RPMI8226 (cell line): ENCODE measurements around the gene HVCN1.
A peak's percentile ranks its signal among the peaks of the same experiment; 100 is the strongest.
"Not testable (repeated sequence)": the region's sequence is repeated elsewhere in the genome, so short reads cannot be mapped to it uniquely, and the experiment has no call there.

Experiments
- DNase-seq: peaks from one replicate; pipeline ENCODE4 v3.0.0-alpha.2; 2015

The HVCN1 gene, protein sequence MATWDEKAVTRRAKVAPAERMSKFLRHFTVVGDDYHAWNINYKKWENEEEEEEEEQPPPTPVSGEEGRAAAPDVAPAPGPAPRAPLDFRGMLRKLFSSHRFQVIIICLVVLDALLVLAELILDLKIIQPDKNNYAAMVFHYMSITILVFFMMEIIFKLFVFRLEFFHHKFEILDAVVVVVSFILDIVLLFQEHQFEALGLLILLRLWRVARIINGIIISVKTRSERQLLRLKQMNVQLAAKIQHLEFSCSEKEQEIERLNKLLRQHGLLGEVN

DNA sequence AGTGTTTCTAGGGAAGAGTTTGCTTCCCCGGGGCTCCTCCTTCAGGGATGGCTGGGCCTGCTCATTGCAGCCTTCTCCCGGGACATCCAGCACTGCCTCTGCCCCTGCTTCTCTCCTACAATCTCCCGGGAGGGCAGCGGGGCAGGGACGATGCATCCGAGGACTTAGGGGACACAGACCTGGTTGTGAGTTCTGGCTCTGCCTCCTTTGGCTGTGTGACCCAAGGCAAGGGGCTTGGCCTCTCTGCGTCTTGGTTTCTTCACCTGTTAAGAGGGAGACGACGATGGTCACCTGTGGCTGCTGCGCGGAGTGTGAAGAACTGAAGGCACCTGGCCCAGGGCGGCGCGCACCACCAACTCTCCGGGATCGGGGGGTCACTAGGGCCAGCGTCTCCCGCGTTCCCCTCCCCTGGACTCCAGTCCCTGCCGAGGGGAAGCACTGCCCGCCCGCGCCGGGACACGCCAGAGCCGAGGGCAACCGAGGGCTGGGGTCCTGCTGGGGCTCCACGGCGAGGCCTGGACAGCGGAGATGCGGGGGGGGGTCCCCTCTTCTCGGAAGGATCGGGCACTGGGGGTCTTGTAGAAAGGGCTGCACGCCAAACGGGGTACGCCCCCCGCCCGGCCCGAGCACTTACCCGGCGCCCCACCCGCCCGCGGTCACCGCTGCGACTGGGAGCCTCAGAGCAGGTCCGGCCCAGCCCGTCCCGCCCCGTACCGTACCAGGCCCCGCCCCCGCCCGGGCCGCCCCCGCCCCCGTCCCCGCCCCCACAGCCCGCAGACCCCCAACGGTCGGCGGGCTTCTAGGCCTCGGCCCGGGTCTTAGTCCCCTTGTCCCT lies at the start of gene HVCN1:
Gene HVCN1 (minus strand): TSS at position 670 of the 835 bp plus-strand sequence. CDS start 5,870 bp downstream, outside the sequence.
- no peak for DNase-seq

DNA sequence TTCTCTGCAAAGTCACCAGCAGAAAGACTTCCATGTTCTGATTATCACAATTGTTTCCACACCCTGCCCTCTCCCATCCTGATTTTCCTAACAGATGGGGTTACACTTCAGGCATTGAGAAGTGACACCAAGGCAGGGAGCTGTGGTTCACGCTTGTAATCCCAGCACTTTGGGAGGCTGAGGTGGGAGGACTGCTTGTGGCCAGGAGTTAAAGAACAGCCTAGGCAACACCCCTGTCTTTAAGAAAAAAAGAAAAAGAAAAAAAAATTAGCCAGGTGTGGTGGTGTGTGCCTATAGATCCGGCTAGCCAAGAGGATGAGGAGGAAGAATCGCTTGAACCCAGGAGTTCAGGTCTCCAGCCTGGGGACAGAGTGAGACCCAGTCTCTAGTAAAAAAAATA lies 48.6 kb upstream of the HVCN1 start:
- no peak for DNase-seq

DNA sequence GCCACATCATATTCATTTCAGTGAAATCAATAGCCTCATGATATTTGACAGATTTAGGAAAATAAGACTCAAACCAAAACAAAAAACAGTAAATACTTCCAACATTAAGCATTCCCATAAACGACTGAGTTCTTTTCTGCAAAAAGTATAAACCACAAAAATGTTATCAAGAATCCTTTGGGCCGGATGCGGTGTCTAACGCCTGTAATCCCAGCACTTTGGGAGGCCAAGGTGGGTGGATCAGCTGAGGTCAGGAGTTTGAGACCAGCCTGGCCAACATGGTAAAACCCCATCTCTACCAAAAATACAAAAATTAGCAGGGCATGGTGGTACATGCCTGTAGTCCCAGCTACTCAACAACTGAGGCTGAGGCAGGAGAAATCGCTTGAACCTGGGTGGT lies 48.1 kb upstream of the HVCN1 start:
- DNase-seq: not testable (repeated sequence)

DNA sequence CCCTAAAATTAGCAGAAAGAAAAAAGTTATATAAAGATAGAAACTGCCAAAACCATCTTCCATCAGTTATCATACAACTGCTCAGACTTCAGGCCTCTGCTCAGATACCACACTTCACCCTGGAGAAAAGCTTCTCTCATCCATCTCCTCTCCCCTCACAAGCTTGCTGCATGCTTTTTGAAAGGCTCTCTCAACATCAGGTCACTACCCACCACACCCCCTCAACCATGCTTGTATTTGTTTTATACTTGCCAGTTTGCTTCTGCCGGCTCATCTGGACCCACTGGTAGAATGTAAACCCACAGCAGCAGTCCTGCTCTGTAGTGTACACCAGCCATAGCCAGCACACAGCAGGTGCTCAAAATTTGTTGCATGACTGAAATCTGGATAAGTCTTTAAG lies 45.0 kb upstream of the HVCN1 start:
- no peak for DNase-seq

DNA sequence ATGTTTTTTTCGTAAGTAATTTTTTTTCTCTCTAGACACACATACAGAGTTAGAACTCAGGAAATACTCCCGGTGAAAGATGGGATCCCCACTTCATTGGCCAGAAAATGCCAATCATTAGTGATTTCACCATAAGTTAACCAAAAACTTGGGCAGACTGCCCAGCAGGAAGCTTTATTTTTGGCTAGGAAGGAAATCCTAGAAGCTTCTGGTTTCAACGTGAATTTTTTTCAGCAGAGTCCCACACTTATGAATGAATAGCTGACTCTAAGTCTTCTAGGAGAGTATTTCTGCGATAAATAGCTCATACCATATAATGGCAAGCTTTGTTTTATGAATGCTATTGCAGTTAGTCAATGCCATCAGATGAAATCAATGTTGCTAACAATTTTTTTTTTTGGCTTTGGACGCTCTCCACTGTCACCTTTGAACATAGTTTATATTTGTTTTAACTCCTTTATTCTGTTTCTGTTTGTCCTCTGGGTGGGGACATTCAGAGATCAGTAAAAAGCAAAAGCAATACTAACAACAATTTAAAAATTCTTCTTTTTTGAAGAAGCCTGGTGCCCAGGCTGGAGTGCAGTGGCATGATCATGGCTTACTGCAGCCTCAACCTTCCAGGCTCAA lies 44.3 kb upstream of the HVCN1 start:
- no peak for DNase-seq

DNA sequence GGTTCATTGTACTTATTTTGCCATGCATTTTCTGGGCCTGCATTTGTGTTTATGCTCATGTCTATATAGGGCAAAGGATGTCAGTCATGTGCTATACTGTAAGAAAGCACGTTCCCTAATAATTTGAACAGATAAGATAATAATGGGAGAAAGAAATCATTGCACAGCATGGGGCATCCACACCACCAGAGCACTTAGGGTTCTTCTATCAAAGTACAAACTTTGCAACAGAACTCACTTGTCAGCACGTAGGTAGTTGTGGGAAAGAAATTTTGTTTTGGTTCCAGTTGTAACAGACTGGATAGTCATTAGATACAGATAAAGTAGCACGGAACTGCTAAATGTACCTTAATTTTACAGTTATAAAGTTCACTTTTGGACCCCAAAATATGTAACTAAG lies 43.7 kb upstream of the HVCN1 start:
- DNase-seq: no peak

DNA sequence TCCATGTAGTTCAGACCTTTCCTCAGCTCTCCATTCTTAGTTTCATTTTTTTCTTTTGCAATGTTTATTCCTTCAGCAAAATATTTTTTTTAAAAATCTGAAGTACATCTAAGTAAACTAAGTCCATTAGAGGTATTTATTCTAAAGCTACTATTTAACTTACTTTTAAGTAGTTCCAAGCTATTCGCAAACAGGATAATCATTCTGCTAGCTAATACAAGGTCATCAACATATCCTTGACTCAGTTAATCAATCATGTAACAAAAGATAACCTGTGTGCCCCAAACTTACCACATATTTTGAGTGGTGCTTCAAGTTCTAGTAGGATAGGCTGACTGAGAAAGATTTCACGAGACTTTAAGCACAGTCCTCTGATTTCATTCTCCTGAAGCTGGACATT lies 42.6 kb upstream of the HVCN1 start:
- no peak for DNase-seq

DNA sequence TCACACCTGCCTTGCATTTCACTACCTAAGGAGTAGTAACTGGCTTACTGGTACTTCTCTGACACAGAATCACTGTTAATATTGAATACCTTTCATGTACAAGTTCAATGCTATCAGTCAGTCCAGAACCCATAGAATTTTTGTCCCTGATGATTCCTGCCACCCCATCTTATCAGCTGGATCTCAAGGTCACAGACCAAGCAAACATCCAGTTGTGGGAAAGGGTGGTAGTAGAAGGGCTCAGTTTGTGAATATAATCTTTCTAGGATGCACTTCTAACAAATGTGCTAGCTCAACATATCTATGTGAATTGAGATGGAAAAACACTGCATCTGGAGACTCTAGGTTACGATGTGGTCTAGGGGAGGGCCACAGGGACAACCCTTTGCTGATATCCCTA lies 39.7 kb upstream of the HVCN1 start:
- DNase-seq: no peak

DNA sequence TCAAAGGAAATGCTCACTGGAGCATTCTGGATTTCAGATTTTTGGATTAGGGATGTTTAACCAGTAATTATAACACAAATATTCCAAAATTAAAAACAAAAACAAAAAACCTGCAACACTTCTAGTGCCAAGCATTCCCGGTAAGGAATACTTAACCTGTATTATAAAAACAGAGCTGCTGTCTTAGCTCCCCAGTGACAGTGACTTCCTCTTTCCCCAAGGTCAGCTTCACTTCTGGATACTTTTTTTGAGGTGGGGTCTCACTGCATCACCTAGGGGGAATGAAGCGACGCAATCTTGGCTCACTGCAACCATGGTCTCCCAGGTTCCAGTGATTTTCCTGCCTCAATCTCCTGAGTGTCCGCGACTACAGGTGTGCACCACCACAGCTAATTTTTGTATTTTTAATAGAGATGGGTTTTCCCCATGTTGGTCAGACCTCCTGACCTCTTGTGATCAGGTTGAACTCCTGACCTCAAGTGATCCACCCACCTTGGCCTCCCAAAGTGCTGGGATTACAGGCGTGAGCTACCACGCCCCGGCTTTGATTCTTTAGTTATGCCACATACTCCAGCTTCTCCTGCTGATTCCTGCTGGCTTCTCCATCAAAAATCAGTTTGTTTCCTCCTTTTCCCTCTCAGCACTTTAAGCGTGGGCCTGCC lies 37.9 kb upstream of the HVCN1 start:
- no peak for DNase-seq

DNA sequence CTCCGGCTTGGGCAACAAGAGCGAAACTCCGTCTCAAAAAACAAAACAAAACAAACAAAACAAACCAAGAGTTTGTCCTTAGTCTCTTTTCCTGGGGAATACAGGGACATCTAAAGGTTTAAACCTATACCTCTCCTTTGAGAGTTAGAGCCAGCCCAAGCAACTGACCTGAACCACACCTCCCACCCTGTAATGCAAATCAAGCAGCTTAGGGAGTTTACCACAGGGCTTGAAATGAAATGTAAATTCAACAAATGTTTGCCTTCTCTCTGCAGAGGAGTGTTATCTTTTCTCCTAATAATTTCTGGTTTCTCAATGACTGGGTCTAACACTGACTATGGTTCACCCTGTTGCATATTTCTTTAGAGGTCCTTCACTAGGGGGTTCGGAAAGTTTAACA lies 37.1 kb upstream of the HVCN1 start:
- no peak for DNase-seq

DNA sequence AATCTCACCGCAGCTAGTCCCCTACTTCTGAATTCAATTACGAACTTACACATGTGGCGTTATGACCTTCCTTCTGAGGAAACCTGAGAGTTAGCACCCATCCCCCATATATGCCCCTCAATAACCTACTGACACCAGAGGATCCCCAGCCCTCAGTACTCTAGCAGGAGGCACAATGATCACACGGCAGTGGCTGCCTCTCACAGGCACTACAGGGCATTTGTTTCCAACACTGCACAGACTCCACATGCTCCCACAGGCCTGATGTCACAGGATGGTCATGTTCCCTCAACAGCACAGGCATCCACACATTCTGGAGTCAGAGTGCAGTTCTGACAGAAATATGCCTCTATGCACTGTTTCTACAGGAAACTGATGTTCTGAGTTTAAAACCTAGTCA lies 36.4 kb upstream of the HVCN1 start:
- DNase-seq: no peak

DNA sequence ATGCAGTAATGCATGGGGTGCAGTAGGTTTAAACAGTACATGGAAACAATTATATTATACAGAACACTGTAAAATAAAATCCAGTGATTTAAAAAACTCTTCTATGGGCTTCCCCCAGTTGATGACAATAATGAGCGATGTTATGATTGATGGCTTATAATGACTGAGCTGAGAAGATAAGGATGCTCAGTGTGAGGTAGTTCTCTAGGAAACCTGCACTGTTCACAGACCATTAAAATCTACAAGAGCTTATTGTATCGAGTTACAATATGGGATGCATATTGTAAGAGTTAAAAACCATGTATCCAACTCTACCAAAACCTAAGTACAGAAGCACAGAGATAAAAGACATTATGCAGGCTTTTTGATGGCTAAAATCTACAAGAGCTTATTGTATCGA lies 34.0 kb upstream of the HVCN1 start:
- DNase-seq: not testable (repeated sequence)

DNA sequence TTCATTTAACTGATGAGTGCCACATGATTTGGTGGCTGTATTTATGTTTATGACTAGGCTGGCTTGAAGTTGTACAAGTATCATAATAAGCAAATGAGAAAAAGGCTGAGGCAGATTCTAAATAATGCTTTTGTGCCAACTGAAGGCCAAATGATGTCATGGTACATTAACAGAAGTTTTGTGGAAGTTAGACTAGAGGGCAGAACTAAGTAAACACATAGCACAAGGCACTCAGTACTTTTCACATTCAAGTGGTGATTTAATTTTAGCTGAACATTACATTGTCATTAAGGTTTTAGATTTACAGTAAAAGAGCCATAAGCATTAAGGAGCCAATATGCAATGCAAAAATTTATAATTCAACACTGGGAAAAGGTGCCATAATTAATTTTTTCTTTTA lies 32.7 kb upstream of the HVCN1 start:
- DNase-seq: no peak

DNA sequence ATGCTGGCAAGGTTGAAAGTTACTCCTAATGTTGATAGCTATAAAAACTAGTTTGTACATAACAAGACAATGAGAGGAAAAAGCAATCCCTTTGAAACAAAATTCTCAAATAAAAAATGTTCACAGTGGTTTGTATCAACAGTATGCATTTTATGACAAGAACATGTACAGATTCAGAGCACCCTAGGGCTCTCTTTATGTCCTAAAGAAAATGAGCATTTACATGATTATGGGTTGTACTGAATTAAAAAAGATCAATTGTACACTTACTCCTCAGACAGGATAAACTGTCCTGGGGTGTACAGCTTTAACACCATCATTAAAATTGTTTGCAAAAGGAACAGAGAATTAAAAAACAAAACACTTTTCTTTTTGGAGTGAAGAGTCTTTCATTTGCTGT lies 31.6 kb upstream of the HVCN1 start:
- no peak for DNase-seq

DNA sequence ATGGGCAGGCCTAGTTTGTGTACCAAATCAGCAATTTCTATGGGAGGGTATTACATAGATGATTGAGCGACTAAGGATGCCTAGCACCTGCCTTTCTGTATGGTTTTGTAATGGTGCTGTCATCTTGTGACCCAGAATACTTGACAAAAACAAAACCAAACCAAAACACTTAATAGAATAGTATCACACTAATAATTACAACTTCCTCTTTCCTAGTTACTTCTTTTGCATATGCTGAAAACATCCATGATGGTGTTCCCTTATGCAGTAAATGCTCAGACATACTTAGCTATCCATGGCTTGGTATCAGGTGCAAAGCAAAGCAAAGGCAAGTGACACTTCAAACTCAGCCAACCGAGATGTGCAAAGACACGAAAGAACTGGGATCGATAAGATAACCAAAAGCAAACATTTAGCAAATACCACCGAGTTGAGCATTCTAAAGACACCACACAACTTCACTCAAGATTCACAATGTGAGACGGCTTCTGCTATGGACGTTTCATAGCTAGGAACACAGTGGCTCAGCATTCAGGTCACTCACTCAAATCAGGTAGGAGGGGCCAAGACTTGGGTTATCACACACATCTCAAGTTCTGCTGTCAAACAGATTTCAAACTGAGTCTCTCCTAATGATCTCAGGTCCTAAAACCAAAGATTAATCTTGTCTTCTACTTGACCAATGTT lies 29.4 kb upstream of the HVCN1 start:
- no peak for DNase-seq

DNA sequence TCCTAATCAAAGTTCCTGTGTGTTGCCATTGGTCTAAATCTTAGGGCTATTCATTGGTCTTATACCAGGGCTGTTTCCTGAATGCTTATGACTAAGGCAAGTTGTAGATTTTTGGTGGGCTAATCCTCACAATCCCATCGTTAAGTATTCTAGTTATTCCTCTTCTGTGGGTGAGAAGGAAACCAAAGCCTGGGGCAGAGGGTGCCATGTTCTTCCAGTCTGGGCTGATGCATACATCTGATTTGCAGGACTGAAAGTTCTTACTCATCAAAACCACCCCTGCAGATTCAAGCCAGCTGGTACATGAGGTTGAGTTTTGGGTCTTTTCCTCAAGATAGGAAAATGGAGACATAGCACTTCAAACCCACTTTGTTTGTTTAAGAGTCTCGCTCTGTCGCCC lies 28.1 kb upstream of the HVCN1 start:
- no peak for DNase-seq

DNA sequence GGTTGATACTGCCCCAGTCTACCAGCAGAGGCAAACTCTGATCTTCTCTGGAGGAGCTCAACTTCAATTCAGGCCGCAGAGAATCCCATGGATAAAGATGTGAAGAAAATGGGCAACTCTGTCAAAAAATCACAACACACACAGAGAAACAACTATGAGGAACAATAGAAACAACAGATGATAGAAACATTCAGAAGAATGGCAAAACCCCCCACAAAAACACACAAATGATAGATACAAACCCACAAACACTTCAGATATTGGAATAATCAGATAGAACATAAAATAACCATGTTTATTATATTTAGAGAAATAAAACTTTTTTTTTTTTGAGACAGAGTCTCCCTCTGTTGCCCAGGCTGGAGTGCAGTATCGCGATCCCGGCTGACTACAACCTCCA lies 20.0 kb upstream of the HVCN1 start:
- no peak for DNase-seq

DNA sequence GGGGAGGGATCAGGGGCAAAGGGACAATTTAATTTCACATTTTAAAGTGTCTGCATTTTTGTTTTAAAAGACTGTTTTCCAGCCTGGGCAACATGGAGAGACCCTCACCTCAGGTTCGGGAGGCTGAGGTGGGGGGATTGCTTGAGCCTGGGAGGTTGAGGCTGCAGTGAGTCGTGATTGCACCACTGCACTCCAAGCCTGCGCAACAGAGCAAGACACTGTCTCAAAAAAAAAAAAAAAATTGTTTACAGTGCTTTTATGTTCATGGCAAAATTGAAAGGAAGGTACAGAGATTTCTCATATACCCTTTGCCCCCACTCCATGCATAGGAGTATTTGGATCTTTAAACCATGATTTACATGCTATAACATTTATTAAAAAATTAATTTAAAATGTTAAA lies 16.4 kb upstream of the HVCN1 start:
- no peak for DNase-seq

DNA sequence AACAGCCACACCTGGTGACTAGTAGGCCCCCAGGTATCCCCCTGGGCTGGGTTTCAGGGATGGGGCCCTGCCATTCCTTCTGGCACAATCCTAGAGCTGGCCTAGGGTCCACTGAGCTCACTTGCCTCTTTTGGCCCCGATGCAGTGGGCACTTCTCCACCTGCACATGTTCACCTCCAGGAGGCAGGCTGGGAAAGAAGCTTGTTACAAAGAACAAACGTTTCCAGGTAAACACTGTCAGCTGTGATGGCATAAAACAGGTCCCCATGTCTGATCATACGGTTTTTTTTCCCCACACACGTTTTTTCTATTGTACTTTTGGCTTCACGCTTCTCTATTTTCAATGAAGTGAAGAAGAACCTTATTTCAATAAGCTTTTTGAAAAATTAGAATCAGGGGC lies 15.8 kb upstream of the HVCN1 start:
- DNase-seq: peak; percentile 45

DNA sequence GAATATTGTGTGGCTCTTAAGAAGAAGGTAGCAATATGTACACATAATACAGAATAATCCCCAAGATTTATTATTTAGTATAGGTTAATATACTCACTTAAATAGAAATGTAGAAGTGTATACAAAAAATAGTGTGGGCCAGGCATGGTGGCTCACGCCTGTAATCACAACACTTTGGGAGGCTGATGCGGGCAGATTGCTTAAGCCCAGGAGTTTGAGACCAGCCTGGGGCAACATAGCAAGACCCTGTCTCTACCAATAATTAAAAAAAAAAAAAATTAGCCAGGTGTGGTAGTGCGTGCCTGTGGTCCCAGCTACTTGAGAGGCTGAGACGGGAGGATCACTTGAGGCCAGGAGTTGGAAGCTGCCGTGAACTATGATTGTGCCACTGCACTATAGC lies 15.3 kb upstream of the HVCN1 start:
- DNase-seq: no peak

DNA sequence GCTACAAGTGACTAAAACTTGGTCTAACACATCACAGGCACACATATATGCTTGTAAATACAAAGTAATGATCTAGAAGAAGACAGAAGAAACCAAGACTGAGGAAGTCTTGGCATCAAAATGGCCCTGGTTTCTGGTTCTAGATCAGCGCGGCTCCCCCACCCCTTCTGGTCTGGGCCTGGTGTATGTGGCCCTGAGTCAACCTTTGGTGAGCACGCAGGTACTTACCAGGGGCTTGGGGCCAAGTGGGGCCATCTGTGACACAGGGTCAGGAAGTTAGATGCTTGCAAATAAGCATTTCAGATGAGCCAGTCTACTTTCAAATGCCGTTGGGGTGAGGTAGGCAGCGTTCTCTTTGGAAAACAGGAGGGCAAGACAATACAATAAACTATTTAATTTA lies 13.2 kb upstream of the HVCN1 start:
- DNase-seq: no peak

DNA sequence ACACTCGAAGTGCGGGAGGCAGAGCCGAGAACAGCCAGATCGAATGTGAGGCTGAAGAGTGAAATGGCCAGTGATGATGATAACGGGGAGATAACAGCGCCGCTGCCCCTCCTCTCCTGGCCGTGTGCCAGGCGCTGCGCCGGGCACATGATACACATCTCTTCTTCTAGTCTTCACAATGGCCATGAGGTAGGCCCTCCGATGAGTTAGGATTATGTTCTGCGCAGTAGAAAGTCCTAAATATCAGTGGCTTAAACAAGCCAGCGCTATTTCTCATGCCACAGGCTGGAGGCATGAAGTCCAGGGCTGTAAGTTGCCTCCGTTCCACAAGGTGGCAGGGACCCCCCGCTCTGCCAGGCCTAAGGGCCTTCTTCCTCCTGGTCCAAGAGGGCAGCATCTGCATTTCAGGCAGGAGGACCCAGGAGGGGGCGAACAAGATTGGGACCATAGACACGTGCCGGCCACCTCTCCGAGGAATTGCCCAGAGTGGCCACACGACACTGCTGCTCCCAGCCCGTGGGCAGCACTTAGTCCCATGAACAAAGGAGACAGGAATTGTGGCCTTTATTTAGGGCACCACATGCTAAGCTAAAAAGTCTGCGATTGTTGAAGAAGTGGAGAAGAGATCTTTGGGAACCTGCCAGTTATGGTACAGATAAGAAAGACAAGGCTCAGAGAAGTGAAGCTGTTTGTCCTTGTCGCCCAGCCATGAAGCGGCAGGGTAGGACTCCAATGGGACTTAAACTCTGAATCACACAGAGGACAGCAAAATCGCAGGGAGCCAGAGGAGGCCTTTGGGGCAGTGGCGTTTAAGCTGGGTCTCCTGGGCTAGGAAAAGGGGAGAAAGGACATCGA lies 10.9 kb upstream of the HVCN1 start:
- DNase-seq: no peak
